Measurements from ENCODE around the gene LSM3.

GRCh38 chr3:14244521-14245247, 66.1 kb downstream of the LSM3 start:
- TF ChIP-seq CTCF (IDR thresholded peaks at IDR 0.05): no peak
- TF ChIP-seq POLR2A (IDR thresholded peaks at IDR 0.05): no peak
- TF ChIP-seq EP300 (IDR thresholded peaks at IDR 0.05): no peak
- no peak for TF ChIP-seq POLR2AphosphoS5 (IDR thresholded peaks at IDR 0.05)

Measured in sigmoid colon (tissue), 4 donors.